Measurements from ENCODE around the gene RAD9A.

DNA sequence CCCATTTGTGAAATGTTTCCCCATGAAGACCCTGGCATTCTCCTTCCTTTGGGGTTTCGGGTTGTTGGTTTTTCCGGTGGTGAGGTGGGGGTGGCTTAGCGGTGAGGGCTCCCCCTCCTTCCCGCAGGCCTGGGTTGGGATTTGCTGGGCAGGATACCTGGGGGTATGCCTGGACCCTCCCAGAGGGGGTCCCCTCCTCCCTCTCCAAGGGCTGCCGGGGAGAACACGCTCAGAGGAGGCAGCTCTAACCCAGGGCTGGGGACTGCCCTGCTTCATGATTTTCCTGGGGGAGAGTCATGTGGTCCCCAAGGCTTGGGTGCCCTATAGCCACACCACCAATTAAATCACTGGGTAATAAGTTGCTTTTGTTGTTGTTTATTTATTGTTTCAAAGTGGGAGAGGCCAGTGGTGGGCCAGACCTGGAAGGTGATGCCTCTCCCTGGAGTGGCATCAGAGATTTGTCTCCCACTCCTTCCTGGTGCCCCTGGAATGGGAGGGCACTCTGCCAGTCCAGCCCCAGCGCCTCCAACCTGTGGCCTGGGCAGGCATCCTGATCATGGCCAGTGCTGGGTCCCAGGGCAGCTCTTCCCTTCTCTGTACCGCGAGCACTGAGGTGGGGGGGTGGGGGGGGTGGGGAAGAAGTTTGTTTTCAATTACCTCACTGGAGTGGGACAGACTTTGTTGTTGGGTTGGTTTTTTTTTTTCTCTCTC is 17.1 kb upstream of the RAD9A start:
- TF ChIP-seq, protein P1, sequence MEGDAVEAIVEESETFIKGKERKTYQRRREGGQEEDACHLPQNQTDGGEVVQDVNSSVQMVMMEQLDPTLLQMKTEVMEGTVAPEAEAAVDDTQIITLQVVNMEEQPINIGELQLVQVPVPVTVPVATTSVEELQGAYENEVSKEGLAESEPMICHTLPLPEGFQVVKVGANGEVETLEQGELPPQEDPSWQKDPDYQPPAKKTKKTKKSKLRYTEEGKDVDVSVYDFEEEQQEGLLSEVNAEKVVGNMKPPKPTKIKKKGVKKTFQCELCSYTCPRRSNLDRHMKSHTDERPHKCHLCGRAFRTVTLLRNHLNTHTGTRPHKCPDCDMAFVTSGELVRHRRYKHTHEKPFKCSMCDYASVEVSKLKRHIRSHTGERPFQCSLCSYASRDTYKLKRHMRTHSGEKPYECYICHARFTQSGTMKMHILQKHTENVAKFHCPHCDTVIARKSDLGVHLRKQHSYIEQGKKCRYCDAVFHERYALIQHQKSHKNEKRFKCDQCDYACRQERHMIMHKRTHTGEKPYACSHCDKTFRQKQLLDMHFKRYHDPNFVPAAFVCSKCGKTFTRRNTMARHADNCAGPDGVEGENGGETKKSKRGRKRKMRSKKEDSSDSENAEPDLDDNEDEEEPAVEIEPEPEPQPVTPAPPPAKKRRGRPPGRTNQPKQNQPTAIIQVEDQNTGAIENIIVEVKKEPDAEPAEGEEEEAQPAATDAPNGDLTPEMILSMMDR (tag by site-specific recombination; IDR thresholded peaks at IDR 0.05): no peak
- TF ChIP-seq ZNF571 (tag by site-specific recombination; IDR thresholded peaks at IDR 0.05) (no peak), ZBTB1 (tag by site-specific recombination; IDR thresholded peaks at IDR 0.05) (no peak), GLIS1 (tag by site-specific recombination; IDR thresholded peaks at IDR 0.05) (no peak; the same call in 1 of the 2 replicates), ZNF274 (IDR thresholded peaks at IDR 0.05; ENCODE audit: low read length) (no peak), ZNF274 (tag by site-specific recombination; IDR thresholded peaks at IDR 0.05; ENCODE audit: borderline replicate concordance) (no peak), BCL11A (tag by site-specific recombination; IDR thresholded peaks at IDR 0.05; ENCODE audit: low read depth) (no peak), KLF9 (tag by site-specific recombination; IDR thresholded peaks at IDR 0.05; ENCODE audit: low read depth) (no peak)

Measured in HEK293 (cell line).